HG03565 (cell line): ENCODE measurements around the gene C3orf85.
"Not testable (repeated sequence)": the region's sequence is repeated elsewhere in the genome, so short reads cannot be mapped to it uniquely, and the experiment has no call there.

Experiments
- ATAC-seq: cut with Tn5 transposase; IDR thresholded peaks from one replicate; pipeline ENCODE4 v1.9.1; 2021; ENCODE audit warnings: mild to moderate bottlenecking, moderate library complexity; ENCODE audit not compliant: unreplicated experiment

The C3orf85 gene

GRCh38 chr3:109136523-109136922, at the start of gene C3orf85:
Gene C3orf85, plus strand, starts transcription at chr3:109136719. Its CDS starts 129 bp downstream, at chr3:109136848.
- no peak for ATAC-seq

GRCh38 chr3:109089265-109089664, 47.3 kb upstream of the C3orf85 start:
- ATAC-seq: no peak

GRCh38 chr3:109091846-109092245, 44.7 kb upstream of the C3orf85 start:
- ATAC-seq: no peak

- no peak for ATAC-seq
Observed at GRCh38 chr3:109093561-109093960, 43.0 kb upstream of the C3orf85 start.

GRCh38 chr3:109095166-109095565, 41.4 kb upstream of the C3orf85 start:
- ATAC-seq: no peak

GRCh38 chr3:109098079-109098644, 38.4 kb upstream of the C3orf85 start:
- no peak for ATAC-seq

GRCh38 chr3:109109574-109109973, 26.9 kb upstream of the C3orf85 start:
- no peak for ATAC-seq

- no peak for ATAC-seq
Observed at GRCh38 chr3:109112946-109113760, 23.4 kb upstream of the C3orf85 start.

GRCh38 chr3:109114746-109115145, 21.8 kb upstream of the C3orf85 start:
- ATAC-seq: no peak

GRCh38 chr3:109115451-109115850, 21.1 kb upstream of the C3orf85 start:
- no peak for ATAC-seq

- no peak for ATAC-seq
Observed at GRCh38 chr3:109116031-109116430, 20.5 kb upstream of the C3orf85 start.

- ATAC-seq: no peak
Observed at GRCh38 chr3:109117939-109118338, 18.6 kb upstream of the C3orf85 start, which contains the start of gene MORC1. Gene MORC1, minus strand, starts transcription at chr3:109118134. Its CDS starts 75 bp downstream, at chr3:109118059.

- ATAC-seq: no peak
Observed at GRCh38 chr3:109118584-109118983, 17.9 kb upstream of the C3orf85 start.

- no peak for ATAC-seq
Observed at GRCh38 chr3:109122690-109123089, 13.8 kb upstream of the C3orf85 start.

- ATAC-seq: no peak
Observed at GRCh38 chr3:109125902-109126301, 10.6 kb upstream of the C3orf85 start.

GRCh38 chr3:109127553-109127952, 9.0 kb upstream of the C3orf85 start:
- no peak for ATAC-seq

GRCh38 chr3:109131276-109131675, 5.2 kb upstream of the C3orf85 start:
- no peak for ATAC-seq

- no peak for ATAC-seq
Observed at GRCh38 chr3:109132801-109133473, 3.6 kb upstream of the C3orf85 start.

- not testable (repeated sequence) for ATAC-seq
Observed at GRCh38 chr3:109133474-109133816, 3.1 kb upstream of the C3orf85 start.

- ATAC-seq: no peak
Observed at GRCh38 chr3:109137761-109138160, 1.2 kb downstream of the C3orf85 start.

GRCh38 chr3:109140318-109140717, 3.8 kb downstream of the C3orf85 start:
- no peak for ATAC-seq

- ATAC-seq: no peak
Observed at GRCh38 chr3:109143646-109144045, 7.1 kb downstream of the C3orf85 start.
